ENCODE measurements around the gene USP33. TPM values are rescaled to one million over a fixed set of nuclear protein-coding genes. Genes with fewer than 3 reads are reported as not detected.
A peak's percentile ranks its signal among the peaks of the same experiment; 100 is the strongest.

USP33 gene
- total and polyA plus RNA-seq, 2 of the 13 experiments (the other 11 are each of a cell fraction or from before 2014, with no cell fraction given) = 32.0 to 49.1 TPM

- TF ChIP-seq ZNF629 (CRISPR knock-in tag; conservative IDR thresholded peaks at IDR 0.05) (no peak), SIN3A (IDR thresholded peaks at IDR 0.05; ENCODE audit: borderline replicate concordance, low read depth, low read length) (peak; percentile 14; the same call in 1 of the 2 replicates), TSC22D2 (CRISPR knock-in tag; IDR thresholded peaks at IDR 0.05; ENCODE audit: borderline replicate concordance) (no peak), NR0B2 (CRISPR knock-in tag; IDR thresholded peaks at IDR 0.05) (no peak), ZNF280D (CRISPR knock-in tag; IDR thresholded peaks at IDR 0.05) (no peak), HOXD1 (CRISPR knock-in tag; IDR thresholded peaks at IDR 0.05) (peak; percentile 12; the same call in 1 of the 2 replicates), SALL2 (CRISPR knock-in tag; IDR thresholded peaks at IDR 0.05) (no peak), ZBTB25 (CRISPR knock-in tag; IDR thresholded peaks at IDR 0.05) (no peak), HIC2 (CRISPR knock-in tag; IDR thresholded peaks at IDR 0.05; ENCODE audit: low read depth) (no peak), HDAC1 (CRISPR knock-in tag; IDR thresholded peaks at IDR 0.05) (peak; percentile 68), TFDP1 (CRISPR knock-in tag; IDR thresholded peaks at IDR 0.05; ENCODE audit: borderline replicate concordance) (peak; percentile 40; the same call in 1 of the 2 replicates), BRCA1 (CRISPR knock-in tag; IDR thresholded peaks at IDR 0.05) (0 out of 2 replicates have a peak, but pooled peaks have one; percentile 46), ZNF644 (CRISPR knock-in tag; IDR thresholded peaks at IDR 0.05; ENCODE audit: low read depth) (0 out of 2 replicates have a peak, but pooled peaks have one; percentile 20), GLI4 (CRISPR knock-in tag; IDR thresholded peaks at IDR 0.05; ENCODE audit: borderline replicate concordance) (no peak), PITX1 (CRISPR knock-in tag; IDR thresholded peaks at IDR 0.05) (no peak), ZNF282 (IDR thresholded peaks at IDR 0.05; ENCODE audit: partially characterized antibody) (no peak), ZNF34 (CRISPR knock-in tag; IDR thresholded peaks at IDR 0.05; ENCODE audit: borderline replicate concordance) (no peak), ZNF580 (CRISPR knock-in tag; IDR thresholded peaks at IDR 0.05; ENCODE audit: borderline replicate concordance, low read depth) (no peak; the same call in 1 of the 2 replicates), ZNF556 (CRISPR knock-in tag; IDR thresholded peaks at IDR 0.05; ENCODE audit: borderline replicate concordance) (no peak; the same call in 1 of the 2 replicates)
Measured at GRCh38 chr1:77683160-77684148, 76.2 kb downstream of the USP33 start (continued).
